Umbilical cord (tissue), 2 donors: ENCODE data around the gene PSMF1. TPM values are rescaled to one million over a fixed set of nuclear protein-coding genes. Genes with fewer than 3 reads are reported as not detected.

Source experiments
- DNase-seq: peaks from one replicate; pipeline ENCODE4 v3.0.0-alpha.2; 2015; ENCODE audit warnings: low spot score
- total RNA-seq: library from RNA; depleted of rRNA; stranded (reverse); fragments of >200 nt; gene quantifications from one replicate; pipeline ENCODE4 v1.2.3, GENCODE V29; 2014; ENCODE audit warnings: low replicate concordance; ENCODE audit not compliant: insufficient read depth

PSMF1 gene
- total RNA-seq, 1 donor from 2014 or later: 14.9 TPM

- no peak for DNase-seq
Observed at GRCh38 chr20:1189827-1190226, 71.4 kb downstream of the PSMF1 start.

- no peak for DNase-seq
Observed at GRCh38 chr20:1190847-1191246, 72.4 kb downstream of the PSMF1 start.

GRCh38 chr20:1191299-1191698, 72.9 kb downstream of the PSMF1 start:
- no peak for DNase-seq

GRCh38 chr20:1195226-1195625, 76.8 kb downstream of the PSMF1 start:
- no peak for DNase-seq

- DNase-seq: no peak
Observed at GRCh38 chr20:1196634-1197033, 78.2 kb downstream of the PSMF1 start.

GRCh38 chr20:1197801-1198200, 79.4 kb downstream of the PSMF1 start:
- DNase-seq: no peak

- DNase-seq: no peak
Observed at GRCh38 chr20:1198751-1199150, 80.3 kb downstream of the PSMF1 start.

GRCh38 chr20:1199212-1199873, 80.9 kb downstream of the PSMF1 start:
- DNase-seq: no peak

- no peak for DNase-seq
Observed at GRCh38 chr20:1199964-1200363, 81.6 kb downstream of the PSMF1 start.

GRCh38 chr20:1202762-1203504, 84.5 kb downstream of the PSMF1 start, which contains the start of gene C20orf202:
Gene C20orf202, plus strand, starts transcription at chr20:1203454. Its CDS starts 132 bp downstream, at chr20:1203586.
- DNase-seq: no peak

- no peak for DNase-seq
Observed at GRCh38 chr20:1203630-1204029, 85.2 kb downstream of the PSMF1 start.

GRCh38 chr20:1204113-1204512, 85.7 kb downstream of the PSMF1 start:
- no peak for DNase-seq

- no peak for DNase-seq
Observed at GRCh38 chr20:1204576-1204975, 86.2 kb downstream of the PSMF1 start.

GRCh38 chr20:1205802-1206201, 87.4 kb downstream of the PSMF1 start:
- DNase-seq: no peak

GRCh38 chr20:1206366-1207148, 88.2 kb downstream of the PSMF1 start:
- no peak for DNase-seq

GRCh38 chr20:1207293-1207878, 89.0 kb downstream of the PSMF1 start:
- DNase-seq: no peak

- no peak for DNase-seq
Observed at GRCh38 chr20:1209447-1210387, 91.3 kb downstream of the PSMF1 start.

- no peak for DNase-seq
Observed at GRCh38 chr20:1210501-1210900, 92.1 kb downstream of the PSMF1 start.

GRCh38 chr20:1212023-1212422, 93.6 kb downstream of the PSMF1 start:
- no peak for DNase-seq

- DNase-seq: peak; percentile 56
Observed at GRCh38 chr20:1212607-1213396, 94.4 kb downstream of the PSMF1 start.
